NCI-H748 treated with DMSO at 0.1 percent for 48 hours (cell line): ENCODE results near the gene SEPTIN5.
"Not testable (repeated sequence)": the region's sequence is repeated elsewhere in the genome, so short reads cannot be mapped to it uniquely, and the experiment has no call there.

Experiments used
- DNase-seq: peaks from one replicate; lab custom pipeline; 2025; lab: John Stamatoyannopoulos, UW

Gene SEPTIN5

GRCh38 chr22:19680911-19681862 is 33.1 kb upstream of the SEPTIN5 start:
- DNase-seq: no peak

DNA sequence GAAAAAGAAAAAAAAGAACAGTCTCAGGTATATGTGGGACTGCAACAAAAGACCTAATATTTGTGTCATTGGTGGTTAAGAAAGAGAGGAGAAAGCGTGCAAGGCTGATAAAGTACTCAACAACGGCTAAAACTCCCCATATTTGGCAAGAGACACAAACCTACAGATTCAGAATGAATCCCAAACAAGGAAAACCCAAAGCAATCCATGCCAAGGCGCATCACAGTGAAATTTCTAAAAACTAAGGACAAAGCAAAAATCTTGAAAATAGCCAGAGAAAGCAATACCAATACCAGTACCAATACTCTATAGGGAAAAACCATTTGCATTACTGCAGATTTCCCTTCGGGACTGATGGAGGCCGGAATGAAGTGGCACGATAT is 32.4 kb upstream of the SEPTIN5 start:
- no peak for DNase-seq

DNA sequence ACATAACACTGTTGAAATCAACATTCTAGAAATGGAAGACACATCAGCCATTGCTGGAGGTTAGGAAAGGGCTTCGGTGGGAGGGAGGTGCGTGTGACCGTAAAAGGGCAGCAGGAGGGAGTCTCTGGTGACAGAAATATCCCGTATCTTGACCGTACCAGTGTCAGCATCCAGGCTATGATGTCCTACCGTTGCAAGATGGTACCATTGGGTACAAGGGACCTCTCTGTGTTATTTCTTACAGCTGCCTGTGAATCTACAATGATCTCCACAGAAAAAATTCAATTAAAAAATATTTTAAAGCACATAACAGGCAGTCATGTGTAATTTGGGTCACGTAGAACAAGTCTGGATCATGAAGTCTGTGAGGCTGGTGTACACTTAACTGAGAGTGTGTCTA is 27.4 kb upstream of the SEPTIN5 start:
- DNase-seq: no peak

- no peak for DNase-seq
Observed at GRCh38 chr22:19687561-19688300, 26.6 kb upstream of the SEPTIN5 start.

DNA sequence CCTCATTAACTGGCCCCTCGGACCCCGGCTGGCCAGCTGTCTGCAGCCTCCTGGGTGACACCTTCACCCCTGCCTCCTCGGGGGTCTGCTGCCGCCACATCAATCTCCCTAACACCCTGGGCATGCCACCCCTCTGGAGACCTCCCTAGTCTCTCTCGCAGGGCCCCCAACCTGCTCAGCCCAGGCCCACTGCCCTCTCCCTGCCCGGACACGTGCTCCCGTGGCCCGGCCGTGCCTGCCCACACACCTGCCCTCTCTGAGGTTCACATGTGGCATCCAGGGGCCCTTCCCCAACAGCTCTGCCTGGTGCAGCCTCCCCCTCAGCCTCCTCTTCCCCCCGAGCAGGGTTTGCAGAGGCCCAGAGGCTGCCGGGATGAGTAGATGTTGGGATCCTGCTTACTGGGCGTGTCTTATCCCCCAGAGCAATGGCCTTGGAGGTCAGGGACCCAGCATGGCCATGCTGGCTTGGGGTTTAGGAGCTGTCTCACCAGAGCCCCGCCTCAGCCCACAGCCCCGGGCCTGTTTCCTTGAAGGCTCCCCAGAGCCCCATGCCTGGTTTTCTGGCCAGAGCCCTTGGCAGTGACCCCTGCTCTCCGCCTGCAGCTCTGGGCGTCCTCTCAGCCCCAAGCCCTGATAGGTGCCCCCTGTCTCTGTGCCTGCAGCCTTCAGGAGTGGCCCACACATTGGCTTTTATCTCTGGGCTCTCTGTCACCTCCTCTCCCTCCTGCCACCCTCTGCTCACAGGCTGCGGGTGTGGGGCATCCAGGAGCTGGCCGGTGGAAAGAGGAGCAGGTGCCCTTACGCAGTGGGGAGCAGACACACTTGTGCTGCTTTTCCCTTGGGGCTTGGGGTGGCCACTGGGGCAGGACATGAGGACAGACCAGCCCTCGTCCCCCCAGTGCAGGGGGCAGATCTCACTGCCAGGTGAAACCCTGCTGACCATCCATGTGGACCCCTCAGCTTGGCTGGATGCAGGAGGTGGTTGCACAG is 25.7 kb upstream of the SEPTIN5 start:
- no peak for DNase-seq

DNA sequence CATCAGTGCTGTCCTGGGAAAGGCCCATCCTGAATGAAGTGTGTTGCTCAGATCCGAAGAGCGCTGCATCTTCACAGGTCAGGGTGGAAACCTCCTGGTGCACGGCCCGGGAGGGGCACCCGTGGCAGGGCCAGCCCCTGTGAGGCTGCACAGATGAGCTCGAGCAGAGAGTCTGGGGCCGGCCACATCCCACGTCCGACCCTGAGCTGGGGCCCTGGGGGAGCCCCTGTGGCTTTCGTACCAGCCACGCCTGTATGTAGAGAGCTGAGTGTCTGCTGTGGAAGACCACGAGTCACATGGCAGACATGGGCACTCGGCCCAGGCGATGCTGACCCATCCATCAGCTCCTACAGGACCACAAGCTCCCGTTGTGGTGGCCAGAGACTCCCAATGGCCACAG is 24.9 kb upstream of the SEPTIN5 start:
- DNase-seq: no peak

DNA sequence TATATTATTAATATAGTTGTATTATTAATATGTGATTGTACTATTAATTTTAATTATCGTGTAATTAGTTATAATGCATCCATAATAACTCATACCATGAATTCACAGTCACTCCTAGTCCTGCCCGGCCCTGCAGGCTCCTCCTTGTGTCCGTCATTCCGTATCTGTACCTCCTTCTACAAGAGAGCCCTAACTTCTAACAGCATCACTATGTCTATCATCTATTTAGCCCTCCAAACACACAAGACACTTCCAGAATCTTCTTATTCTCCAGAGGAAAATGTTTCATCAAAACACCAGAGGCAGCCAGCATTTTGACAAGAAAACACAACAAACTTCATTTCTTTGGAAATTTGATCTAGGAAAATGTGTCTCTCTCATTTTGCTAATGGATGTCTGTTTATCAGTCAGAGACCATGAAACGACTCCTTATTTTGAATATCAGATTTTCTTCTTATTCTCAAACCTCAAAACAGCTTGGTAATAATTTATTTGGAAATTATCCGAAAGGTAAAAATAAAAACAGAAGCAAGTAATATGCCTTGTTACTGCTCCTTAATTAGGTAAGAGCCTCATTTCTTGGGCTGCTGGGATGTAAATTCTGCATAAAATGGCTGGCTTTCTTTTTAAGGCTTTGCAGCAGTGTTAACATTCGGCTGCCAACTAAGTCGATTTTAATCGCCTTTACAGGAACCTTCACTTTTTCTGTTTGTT is 23.1 kb upstream of the SEPTIN5 start:
- no peak for DNase-seq

DNA sequence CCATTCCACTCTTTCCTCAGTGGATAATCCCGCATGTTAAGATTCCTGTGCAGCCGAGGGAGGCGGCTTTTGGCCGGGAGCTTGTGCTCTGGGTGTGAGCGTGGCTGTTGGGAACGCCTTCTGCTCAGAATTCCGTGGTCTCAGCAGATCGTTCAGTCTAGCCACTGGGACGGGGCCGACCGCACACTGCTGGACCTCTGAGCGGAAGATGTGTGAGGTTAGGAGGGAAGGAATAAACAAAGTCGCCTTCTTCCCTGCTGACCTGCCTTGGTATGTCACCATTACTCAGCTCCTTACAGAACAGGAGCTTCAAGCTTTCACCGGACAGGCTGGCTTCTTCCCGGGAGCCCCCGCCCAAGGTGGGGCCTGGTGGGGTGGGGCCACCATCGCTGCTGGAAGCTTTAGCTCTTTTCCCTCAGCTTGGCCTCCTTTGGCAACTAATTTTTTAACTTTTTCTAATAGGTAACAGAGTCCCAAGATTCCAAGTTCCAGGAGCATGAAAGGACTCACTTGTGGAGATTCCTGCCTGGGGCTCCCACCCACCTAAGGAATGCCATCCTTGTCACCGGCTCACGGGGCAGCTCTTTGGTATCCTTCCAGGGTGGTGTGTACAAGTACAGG is 22.5 kb upstream of the SEPTIN5 start:
- DNase-seq: no peak

- no peak for DNase-seq
Observed at GRCh38 chr22:19693581-19693980, 20.7 kb upstream of the SEPTIN5 start.

DNA sequence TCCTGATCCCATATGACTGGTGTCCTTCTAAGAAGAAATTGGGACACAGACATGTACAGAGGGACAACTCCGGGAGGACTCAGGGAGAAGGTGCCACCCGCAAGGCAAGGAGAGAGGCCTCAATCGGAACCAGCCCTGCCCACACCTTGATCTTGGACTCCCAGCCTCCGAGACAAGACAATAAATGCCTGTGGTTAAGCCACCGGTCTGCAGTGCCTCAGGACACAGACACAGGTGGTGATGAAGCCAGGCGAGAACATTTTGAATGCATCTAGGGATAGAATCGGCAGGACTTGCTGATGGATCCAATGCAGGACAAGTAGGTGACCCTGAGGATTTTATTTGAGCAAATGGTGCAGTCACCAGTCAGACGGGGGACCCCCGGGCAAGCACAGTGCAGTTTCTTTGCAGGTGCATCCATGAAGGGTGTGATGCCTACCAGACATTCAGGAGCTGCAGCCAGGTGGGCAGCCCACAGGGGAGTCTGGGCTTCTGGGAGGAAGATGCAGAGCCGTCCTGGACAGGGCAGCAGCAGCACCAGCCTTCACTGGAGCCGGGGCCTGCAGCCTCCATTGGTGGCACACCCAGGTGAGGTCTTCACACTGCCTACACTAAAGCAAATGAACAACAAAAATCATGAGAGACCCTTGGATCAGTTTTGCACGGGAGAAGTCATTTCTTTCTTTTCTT is 20.2 kb upstream of the SEPTIN5 start:
- no peak for DNase-seq

DNA sequence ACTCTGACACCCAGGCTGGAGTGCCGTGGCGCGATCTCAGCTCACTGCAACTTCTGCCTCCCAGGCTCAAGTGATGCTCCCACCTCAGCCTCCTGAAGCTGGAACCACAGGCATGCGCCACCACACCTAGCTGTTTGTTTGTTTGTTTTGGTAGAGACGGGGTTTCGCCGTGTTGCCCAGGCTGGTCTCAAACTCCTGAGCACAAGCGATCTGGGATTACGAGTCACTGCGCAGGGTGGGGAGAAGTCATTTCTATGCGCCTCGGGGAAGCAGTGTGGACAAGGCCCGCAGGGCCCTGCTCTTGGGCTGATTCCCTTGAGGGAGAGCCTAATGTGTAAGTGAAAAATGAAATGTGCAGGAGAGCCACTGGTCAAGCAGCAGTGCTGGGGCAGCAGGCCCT is 19.6 kb upstream of the SEPTIN5 start:
- no peak for DNase-seq

GRCh38 chr22:19696504-19697276 is 17.6 kb upstream of the SEPTIN5 start:
- no peak for DNase-seq

DNA sequence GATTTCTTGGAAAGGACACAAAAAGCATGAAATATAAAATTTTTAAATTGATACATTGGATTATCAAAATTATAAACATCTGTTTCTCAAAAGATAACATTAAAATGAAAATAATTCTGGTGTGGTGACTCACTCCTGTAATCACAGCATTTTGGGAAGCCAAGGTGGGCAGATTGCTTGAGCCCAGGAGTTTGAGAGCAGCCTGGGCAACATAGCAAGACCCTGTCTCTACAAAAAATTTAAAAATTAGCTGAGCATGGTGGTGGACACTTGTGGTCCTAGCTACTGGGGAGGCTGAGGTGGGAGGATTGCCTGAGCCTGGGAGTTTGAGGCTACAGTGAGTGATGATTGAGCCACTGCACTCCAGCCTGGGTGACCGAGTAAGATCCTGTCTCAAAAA is 16.4 kb upstream of the SEPTIN5 start:
- not testable (repeated sequence) for DNase-seq

GRCh38 chr22:19700790-19701419 is 13.4 kb upstream of the SEPTIN5 start:
- DNase-seq: no peak

GRCh38 chr22:19701420-19702145 is 12.7 kb upstream of the SEPTIN5 start:
- DNase-seq: no peak

DNA sequence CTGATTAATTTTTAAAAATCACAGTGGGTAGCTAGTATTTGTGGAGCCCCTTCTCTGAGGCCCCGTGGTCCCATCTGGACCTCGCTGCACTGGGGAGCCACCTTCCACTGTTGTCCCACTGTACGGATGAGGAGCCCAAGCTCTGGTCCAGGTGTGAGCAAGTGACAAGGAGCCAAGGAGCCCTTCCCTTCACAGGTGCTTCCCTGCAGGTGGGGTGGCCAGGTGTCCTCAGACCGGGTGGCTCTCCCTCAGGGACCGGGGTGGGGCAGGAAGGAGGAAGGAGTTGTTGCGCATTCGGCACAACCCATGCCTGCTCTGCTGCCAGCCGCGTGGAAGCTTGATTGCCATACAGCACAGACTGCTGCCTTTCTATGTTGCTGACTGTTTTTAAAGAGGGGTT is 10.4 kb upstream of the SEPTIN5 start:
- DNase-seq: no peak

- no peak for DNase-seq
Observed at GRCh38 chr22:19704355-19705015, 9.8 kb upstream of the SEPTIN5 start.
